NOMO-1 treated with dmso at 0.1 percent for 144 hours (cell line): ENCODE data around the gene NAV2.

Experiments
- DNase-seq: peaks from one replicate; lab custom pipeline; 2025; ENCODE audit not compliant: unreplicated experiment; lab: John Stamatoyannopoulos, UW

Gene NAV2

GRCh38 chr11:19774817-19775580, 62.4 kb downstream of the NAV2 start:
- DNase-seq = no peak

- DNase-seq = no peak
These were observed 63.0 kb downstream of the NAV2 start for GRCh38 chr11:19775622-19776021.

- no peak for DNase-seq
These were observed 64.4 kb downstream of the NAV2 start for GRCh38 chr11:19777039-19777376.

GRCh38 chr11:19777377-19778102, 64.9 kb downstream of the NAV2 start:
- no peak for DNase-seq

GRCh38 chr11:19779740-19780139, 67.1 kb downstream of the NAV2 start:
- no peak for DNase-seq

- DNase-seq = no peak
These were observed 68.7 kb downstream of the NAV2 start for GRCh38 chr11:19781351-19781750.

- no peak for DNase-seq
These were observed 72.6 kb downstream of the NAV2 start for GRCh38 chr11:19785265-19785664.

GRCh38 chr11:19786644-19787043, 74.0 kb downstream of the NAV2 start:
- no peak for DNase-seq

- DNase-seq = no peak
These were observed 75.8 kb downstream of the NAV2 start for GRCh38 chr11:19788435-19788834.

- DNase-seq = no peak
These were observed 76.6 kb downstream of the NAV2 start for GRCh38 chr11:19789245-19789644.

- DNase-seq = no peak
These were observed 77.4 kb downstream of the NAV2 start for GRCh38 chr11:19789835-19790710.

- DNase-seq = no peak
These were observed 78.4 kb downstream of the NAV2 start for GRCh38 chr11:19790831-19791552.

GRCh38 chr11:19792510-19792909, 79.9 kb downstream of the NAV2 start:
- DNase-seq = no peak

- no peak for DNase-seq
These were observed 80.7 kb downstream of the NAV2 start for GRCh38 chr11:19793326-19793725.

- no peak for DNase-seq
These were observed 81.5 kb downstream of the NAV2 start for GRCh38 chr11:19794161-19794560.

- no peak for DNase-seq
These were observed 82.4 kb downstream of the NAV2 start for GRCh38 chr11:19795082-19795481.

GRCh38 chr11:19800162-19800561, 87.5 kb downstream of the NAV2 start:
- DNase-seq = no peak

- no peak for DNase-seq
These were observed 88.3 kb downstream of the NAV2 start for GRCh38 chr11:19800714-19801519.

- DNase-seq = no peak
These were observed 90.2 kb downstream of the NAV2 start for GRCh38 chr11:19802773-19803293.

- no peak for DNase-seq
These were observed 90.9 kb downstream of the NAV2 start for GRCh38 chr11:19803506-19803998.
